HG03354 (cell line): ENCODE measurements around the gene SBK1.

Experiments used
- ATAC-seq: cut with Tn5 transposase; IDR thresholded peaks from one replicate; pipeline ENCODE4 v1.9.1; 2021; ENCODE audit warnings: mild to moderate bottlenecking; ENCODE audit not compliant: unreplicated experiment, poor library complexity, severe bottlenecking

The SBK1 gene

GRCh38 chr16:28280881-28281836 lies 11.2 kb upstream of the SBK1 start:
- ATAC-seq: no peak

- ATAC-seq: no peak
Observed at GRCh38 chr16:28282045-28282444, 10.3 kb upstream of the SBK1 start.

DNA sequence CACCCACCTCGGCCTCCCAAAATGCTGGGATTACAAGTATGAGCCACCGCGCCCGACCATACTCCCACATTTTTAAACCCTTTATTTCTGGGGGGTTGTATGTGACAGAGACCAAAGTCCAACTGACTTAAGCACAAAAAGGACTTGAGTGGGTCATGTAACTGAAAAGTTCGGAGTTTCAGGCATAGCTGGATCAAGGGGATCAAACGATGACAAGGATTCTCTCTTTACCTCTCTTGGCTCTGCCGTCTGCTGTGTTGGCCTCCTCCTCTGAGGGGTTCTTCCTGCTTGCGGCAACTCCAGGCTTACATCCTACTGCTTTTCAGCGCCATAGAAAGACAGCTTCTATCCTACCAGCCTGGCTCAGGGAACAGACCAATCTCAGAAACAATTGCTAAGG lies 9.2 kb upstream of the SBK1 start:
- ATAC-seq: no peak

DNA sequence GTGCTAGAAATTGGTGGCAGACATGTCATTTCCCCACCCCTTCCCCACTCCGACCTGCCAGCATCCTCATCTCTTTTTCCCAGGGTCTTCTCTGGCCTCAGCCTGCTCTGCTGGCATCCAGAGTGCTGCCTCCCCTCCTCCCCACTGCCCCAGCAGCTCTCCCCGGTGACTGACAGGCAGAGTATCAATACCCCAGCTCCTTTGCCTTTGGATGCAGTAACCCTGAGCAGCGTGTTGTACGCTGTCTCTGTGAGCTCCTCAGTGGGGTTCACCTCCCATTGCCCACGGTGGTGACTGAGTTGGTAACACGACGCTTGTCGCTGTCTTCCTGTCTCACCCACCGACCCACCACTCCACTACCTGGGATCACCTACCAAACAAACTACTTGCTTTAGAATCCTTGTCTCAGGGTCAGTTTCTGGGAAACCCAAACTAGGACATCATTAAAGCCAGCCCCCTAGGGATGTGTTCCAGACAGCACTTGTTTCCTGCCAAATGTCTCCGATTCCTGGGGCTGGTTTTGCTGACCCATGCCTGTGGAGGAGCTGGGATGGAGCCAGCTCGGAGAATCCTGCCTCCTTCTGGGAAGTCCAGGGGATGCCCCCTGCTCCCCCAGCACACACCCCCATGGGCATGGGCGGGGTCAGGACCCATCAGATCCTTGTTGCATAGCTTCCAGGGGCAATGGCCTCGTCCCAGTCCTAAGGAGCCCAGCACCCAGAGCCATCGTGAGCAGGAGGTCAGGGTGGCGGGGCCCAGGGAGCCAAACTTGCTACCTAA lies 8.3 kb upstream of the SBK1 start:
- no peak for ATAC-seq

DNA sequence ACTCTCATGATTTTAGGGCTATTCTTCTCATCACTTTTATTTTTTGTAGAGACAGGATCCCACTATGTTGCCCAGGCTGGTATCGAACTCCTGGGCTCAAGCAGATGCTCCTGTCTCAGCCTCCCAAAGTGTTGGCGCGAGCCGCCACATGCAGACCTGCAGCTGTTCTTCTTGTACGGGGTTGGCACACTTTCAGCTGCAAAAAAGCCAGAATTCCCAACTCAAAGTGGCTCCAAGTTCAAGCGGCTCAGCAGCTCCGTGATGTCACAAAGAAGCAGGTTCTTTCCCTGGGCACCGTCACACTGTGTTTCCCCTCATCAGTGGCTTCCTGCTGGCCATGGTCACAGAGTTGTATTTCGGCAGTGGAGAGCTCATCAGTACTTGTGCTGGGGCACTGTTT lies 6.7 kb upstream of the SBK1 start:
- ATAC-seq: no peak

- ATAC-seq: no peak
Observed at GRCh38 chr16:28288114-28288513, 4.2 kb upstream of the SBK1 start.

DNA sequence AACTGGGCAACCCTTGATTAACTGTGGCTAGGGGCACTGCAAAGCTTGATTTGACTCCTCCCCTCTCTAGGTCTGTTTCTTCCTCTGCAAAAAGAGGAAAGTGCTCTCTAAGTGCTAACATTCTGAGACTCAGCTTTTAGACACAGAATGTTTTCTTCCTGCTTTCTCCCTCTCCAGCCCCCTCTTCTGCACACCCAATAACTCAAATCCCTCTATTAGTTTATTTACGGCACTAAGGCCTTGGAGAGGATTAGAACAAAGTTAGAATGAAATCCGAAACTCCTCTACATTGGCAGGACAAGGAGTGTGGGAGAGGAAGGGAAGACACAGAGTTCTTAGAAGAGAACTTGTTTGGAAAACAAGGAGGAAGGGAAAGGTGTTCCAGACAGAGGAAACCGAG lies 3.3 kb upstream of the SBK1 start:
- no peak for ATAC-seq

- ATAC-seq: no peak
Observed at GRCh38 chr16:28289939-28290858, 2.1 kb upstream of the SBK1 start.

GRCh38 chr16:28290859-28291254 lies 1.5 kb upstream of the SBK1 start:
- no peak for ATAC-seq

- ATAC-seq: no peak
Observed at GRCh38 chr16:28292731-28293600, 641 bp downstream of the SBK1 start.

DNA sequence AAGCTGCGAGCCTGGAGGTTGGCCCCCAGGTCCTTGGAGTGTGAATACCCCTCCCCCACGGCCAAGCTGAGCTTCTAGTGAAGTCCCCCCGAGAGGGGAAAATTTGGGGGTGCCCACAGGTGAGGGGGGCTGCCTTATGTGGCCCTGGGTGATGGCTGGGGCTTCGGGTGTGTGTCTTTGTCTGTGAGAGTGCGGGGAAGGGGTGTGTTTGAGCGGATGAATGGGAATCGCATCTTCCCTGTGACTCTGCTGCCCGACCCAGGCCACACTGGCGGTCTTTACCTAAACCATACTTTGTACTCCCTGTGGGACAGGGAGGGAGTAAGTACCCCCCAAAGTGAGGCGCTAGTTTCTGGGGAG lies 1.3 kb downstream of the SBK1 start:
- no peak for ATAC-seq

DNA sequence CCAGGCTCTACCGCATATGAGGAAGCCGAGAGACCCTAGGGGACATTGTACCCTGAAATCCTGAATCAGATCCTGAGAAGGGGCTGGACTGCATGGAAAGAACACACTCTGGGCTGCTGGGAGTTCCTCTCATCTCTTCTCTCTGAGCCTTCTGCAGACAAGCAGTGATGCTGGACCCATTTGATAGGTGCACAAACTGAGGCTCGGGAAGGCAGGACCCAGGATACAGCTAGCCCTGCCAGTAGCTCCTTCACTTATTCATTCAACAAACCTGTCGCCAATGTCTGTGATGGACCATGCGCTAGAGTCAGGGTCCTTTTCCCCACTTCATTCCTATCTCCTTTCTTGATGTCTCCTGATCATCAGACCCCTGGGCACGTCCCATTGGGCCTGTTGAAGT lies 1.9 kb downstream of the SBK1 start:
- ATAC-seq: no peak

- ATAC-seq: no peak
Observed at GRCh38 chr16:28295276-28295675, 3.0 kb downstream of the SBK1 start.

- ATAC-seq: no peak
Observed at GRCh38 chr16:28297308-28297707, 5.0 kb downstream of the SBK1 start.

GRCh38 chr16:28297784-28298510 lies 5.6 kb downstream of the SBK1 start:
- ATAC-seq: no peak

DNA sequence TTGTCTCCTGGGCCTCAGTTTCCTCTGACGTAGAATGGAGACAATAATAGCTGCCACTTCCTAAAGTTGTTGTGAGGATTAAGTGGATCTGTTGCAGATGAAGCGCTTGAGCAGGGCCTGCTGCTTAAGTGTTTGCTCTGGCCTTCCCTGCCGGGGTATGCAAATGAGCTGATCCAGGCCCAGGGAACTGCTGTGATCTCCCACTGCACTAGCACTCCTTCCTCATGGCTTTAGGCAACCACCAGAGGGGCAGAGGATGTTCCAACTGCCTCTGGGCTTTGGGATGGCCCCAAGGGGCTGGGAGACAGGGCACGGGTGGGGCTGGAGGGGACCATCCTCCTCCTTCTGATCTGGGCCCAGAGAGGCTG lies 6.2 kb downstream of the SBK1 start:
- no peak for ATAC-seq

DNA sequence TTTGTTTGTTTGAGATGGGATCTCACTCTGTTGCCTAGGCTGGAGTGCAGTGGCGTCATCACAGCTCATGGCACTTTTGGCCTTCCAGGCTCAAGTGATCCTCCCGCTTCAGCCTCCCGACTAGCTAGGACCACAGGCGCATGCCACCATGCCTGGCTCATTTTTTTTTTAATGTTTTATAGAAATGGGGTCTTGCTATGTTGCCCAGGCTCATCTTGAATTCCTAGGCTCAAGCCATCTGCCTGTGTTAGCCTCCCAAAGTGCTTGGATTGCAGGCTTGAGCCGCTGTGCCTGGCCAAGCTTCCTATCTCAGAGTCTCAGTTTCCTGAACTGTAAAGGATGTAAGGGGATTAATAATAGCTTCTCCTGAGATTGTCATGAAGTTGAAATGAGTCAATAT lies 8.0 kb downstream of the SBK1 start:
- ATAC-seq: no peak

- no peak for ATAC-seq
Observed at GRCh38 chr16:28301154-28301553, 8.8 kb downstream of the SBK1 start.

DNA sequence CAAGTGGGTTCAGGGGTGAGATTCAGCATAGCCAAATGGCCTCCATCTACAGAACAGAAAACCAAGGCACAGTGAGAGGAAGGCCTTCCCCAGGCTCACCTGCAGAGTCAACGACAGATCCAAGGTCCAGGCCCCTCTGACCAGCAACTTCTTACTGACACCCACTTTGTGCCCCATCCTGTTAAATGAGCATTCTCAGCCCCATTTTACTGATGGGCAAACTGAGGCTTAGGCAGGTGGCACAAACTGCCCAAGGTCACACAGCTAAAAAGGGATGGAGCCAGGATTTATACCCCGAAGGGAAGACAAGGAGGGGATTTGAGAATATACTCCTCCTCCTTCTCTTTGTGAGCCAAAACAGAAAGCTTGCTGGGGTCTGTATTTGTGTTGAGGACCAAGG lies 9.3 kb downstream of the SBK1 start:
- ATAC-seq: no peak
